Right atrium auricular region (tissue), 2 donors: ENCODE measurements around the gene NUBP2. TPM values are rescaled to one million over a fixed set of nuclear protein-coding genes. Genes with fewer than 3 reads are reported as not detected.

Experiments used
- DNase-seq: peaks from one replicate; pipeline ENCODE4 v3.0.0-alpha.2; 2019; ENCODE audit warnings: low spot score
- H3K27ac ChIP-seq, 2 donors: fragments of 200-600 bp; sonication (generic); 1 replicate in 1 of 2; 2 replicates in 1 of 2; pipeline ENCODE4 v1.5.1; 2016 to 2019
- H3K27me3 ChIP-seq, 2 donors: fragments of 200-600 bp; sonication (generic); one replicate each; pipeline versions ENCODE4 v1.5.1 to v1.6.0; 2017 to 2019
- H3K36me3 ChIP-seq: fragments of 200-600 bp; sonication (generic); one replicate; pipeline ENCODE4 v1.5.1; 2016
- H3K4me1 ChIP-seq, 2 donors: fragments of 200-600 bp; sonication (generic); one replicate each; pipeline versions ENCODE4 v1.5.1 to v1.6.0; 2017 to 2019
- H3K4me3 ChIP-seq, 2 donors: fragments of 200-600 bp; sonication (generic); 1 replicate in 1 of 2; 2 replicates in 1 of 2; pipeline ENCODE4 v1.5.1; 2017 to 2019; ENCODE audit warnings: mild to moderate bottlenecking in 1 of 2, moderate library complexity in 1 of 2
- H3K9me3 ChIP-seq, 2 donors: fragments of 200-600 bp; sonication (generic); one replicate each; pipeline ENCODE4 v1.5.1; 2019
- total RNA-seq, 2 donors: library from RNA; depleted of rRNA; stranded (reverse); fragments of >200 nt; gene quantifications; one replicate each; pipeline ENCODE4 v1.1.0, GENCODE V29; 2016
- TF ChIP-seq, protein P1 (sequence below), 2 donors: fragments of 200-600 bp; sonication (generic); IDR thresholded peaks; one replicate each; pipeline ENCODE4 v1.5.1; 2019; ENCODE audit warnings: antibody characterized with exemption in 2 of 2

The NUBP2 gene
- total RNA-seq, 2 donors from 2014 or later = 70.3 to 77.9 TPM

DNA sequence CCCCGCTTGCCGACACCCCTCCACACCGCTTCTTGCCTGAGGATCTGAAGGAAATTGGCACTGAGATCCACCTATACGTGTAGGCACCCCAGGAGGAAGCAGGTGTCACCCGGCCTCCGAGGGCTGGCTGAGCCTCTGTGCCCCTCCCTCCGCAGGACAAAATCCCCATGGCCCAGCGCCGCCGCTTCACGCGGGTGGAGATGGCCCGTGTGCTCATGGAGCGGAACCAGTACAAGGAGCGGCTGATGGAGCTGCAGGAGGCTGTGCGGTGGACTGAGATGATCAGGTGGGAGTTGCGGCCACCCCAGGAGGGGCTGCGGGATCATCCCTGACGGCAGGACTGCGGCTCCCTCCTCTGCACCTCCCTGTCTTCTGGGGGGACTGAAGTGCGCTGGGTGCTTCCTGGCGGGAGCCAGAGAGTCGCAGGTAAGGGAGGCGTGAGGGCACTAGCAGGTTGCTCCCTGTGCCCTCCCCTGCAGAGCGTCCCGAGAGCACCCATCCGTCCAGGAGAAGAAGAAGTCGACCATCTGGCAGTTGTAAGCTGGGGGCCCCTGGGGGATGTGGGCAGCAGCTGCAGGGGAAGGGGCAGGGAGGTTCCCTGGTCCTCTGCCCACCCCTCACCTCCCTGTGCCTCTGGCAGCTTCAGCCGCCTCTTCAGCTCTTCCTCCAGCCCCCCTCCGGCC lies 20.4 kb upstream of the NUBP2 start:
- Histone ChIP-seq H3K27ac (no peak overlapping the region), H3K4me3 (no peak overlapping the region), H3K9me3 (no peaks in the 10 kb centered on the region), H3K27me3 (no peaks in the 10 kb centered on the region), H3K4me1 (no peaks in the 10 kb centered on the region), H3K36me3 (peaks cover 89% of the 10 kb centered on the region)
- TF ChIP-seq, protein P1, sequence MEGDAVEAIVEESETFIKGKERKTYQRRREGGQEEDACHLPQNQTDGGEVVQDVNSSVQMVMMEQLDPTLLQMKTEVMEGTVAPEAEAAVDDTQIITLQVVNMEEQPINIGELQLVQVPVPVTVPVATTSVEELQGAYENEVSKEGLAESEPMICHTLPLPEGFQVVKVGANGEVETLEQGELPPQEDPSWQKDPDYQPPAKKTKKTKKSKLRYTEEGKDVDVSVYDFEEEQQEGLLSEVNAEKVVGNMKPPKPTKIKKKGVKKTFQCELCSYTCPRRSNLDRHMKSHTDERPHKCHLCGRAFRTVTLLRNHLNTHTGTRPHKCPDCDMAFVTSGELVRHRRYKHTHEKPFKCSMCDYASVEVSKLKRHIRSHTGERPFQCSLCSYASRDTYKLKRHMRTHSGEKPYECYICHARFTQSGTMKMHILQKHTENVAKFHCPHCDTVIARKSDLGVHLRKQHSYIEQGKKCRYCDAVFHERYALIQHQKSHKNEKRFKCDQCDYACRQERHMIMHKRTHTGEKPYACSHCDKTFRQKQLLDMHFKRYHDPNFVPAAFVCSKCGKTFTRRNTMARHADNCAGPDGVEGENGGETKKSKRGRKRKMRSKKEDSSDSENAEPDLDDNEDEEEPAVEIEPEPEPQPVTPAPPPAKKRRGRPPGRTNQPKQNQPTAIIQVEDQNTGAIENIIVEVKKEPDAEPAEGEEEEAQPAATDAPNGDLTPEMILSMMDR (IDR thresholded peaks at IDR 0.05) = no peak
- no peak for DNase-seq

DNA sequence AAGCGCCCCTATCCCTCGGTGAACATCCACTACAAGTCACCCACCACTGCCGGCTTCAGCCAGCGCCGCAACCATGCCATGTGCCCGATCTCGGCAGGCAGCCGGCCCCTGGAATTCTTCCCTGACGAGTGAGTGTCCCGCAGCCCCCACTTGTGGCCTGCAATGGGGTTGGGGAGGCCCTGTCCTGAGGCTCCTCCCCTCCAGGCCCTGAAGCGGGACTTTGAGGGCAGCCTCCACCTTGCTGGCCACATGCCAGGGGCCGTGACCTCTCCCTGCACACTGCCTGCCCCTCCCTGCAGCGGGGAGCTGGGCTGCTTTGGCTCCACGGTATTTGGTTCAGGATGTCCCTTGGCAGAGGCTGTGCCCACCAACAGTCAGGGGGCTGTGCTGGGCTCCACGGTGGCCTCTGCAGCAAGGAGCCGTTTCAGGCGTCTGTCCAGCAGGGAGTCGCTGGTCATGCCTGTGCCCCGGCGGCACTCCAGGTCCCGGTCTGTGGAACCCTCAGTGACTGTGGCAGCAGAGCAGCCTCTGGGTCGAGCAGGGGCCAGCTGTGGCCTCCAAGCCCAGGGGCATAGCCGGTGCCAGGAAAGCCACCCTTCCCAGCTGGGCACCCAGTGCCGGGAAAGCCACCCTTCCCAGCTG lies 19.8 kb upstream of the NUBP2 start:
- no peaks in the 10 kb centered on the region for H3K27me3 ChIP-seq
- H3K36me3 ChIP-seq = peaks cover 89% of the 10 kb centered on the region
- H3K4me3 ChIP-seq = no peak overlapping the region
- no peaks in the 10 kb centered on the region for H3K9me3 ChIP-seq
- TF ChIP-seq, protein P1 (IDR thresholded peaks at IDR 0.05) = no peak
- no peak for DNase-seq
- no peak overlapping the region for H3K27ac ChIP-seq
- H3K4me1 ChIP-seq = no peaks in the 10 kb centered on the region

DNA sequence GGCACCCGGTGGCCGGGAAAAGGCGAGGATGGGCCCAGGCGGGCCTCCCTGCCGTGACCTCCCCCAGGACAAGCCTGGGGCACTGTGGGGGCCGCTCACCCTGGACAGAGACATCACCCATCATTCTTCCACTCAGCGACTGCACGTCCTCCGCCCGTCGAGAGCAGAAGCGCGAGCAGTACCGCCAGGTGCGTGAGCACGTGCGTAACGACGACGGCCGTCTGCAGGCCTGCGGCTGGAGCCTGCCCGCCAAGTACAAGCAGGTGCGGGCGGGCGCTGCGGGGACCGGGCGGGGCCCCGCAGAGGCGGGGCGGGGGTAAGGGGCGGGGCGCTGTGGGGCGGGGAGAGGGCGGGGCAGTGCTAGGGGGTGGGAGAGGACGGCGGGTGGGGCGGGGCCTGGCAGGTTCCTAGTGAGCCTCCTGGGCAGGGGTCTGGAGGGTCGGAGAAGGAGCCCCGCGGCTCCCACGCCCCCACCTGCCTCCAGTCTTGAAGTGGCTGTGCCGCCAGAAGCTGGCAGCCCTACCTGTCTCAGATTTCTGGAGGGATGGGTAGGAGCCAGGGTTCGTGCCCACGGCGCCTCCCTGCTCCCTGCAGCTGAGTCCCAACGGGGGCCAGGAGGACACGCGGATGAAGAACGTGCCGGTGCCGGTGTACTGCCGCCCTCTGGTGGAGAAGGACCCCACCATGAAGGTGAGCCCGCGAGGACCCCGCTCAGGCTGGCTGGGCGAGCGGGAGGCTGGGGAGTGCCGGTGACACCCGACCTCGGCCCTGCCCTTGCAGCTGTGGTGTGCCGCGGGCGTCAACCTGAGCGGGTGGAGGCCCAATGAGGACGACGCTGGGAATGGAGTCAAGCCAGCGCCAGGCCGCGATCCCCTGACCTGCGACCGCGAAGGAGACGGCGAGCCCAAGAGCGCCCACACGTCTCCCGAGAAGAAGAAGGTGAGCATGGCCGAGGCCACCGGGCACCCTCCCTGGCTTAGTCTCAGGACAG lies 18.9 kb upstream of the NUBP2 start:
- Histone ChIP-seq H3K9me3 (no peaks in the 10 kb centered on the region), H3K4me1 (no peaks in the 10 kb centered on the region), H3K4me3 (no peak overlapping the region), H3K27ac (no peak overlapping the region), H3K36me3 (peaks cover 91% of the 10 kb centered on the region), H3K27me3 (no peaks in the 10 kb centered on the region)
- no peak for DNase-seq
- TF ChIP-seq, protein P1 (IDR thresholded peaks at IDR 0.05) = peak in 1 of 2 donors; percentile 46

DNA sequence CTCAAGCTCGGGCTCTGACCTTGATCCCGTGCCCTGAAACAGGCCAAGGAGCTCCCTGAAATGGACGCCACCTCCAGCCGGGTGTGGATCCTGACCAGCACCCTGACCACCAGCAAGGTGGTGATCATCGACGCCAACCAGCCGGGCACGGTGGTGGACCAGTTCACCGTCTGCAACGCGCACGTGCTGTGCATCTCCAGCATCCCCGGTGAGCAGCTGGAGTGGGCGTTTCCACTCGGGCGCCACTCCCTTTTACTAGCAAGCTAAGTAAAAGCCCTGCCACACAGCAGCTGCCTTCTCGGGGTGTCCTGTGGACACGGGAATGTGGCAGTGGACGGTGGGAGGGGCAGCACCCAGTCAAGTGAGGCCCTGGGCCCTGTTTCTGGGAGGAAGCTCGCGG lies 17.8 kb upstream of the NUBP2 start:
- Histone ChIP-seq H3K4me1 (peaks cover 0 to 3% of the 10 kb centered on the region in 2 donors), H3K36me3 (peaks cover 88% of the 10 kb centered on the region), H3K27ac (no peak overlapping the region), H3K4me3 (no peak overlapping the region), H3K27me3 (no peaks in the 10 kb centered on the region), H3K9me3 (no peaks in the 10 kb centered on the region)
- TF ChIP-seq, protein P1 (IDR thresholded peaks at IDR 0.05) = no peak
- DNase-seq = no peak

DNA sequence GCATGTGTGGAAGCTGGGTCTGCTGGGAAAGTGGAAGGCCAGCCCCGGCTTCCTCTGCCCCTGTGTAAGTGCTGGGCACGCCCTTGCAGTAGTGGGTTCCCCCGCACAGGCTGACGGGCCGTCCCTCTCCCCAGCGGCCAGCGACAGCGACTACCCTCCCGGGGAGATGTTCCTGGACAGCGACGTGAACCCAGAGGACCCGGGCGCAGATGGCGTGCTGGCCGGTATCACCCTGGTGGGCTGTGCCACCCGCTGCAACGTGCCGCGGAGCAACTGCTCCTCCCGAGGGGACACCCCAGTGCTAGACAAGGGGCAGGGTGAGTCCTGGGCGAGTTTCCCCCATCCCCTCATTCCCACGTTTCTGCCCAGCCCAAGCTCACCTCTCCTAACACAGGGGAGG lies 16.9 kb upstream of the NUBP2 start:
- TF ChIP-seq, protein P1 (IDR thresholded peaks at IDR 0.05) = no peak
- Histone ChIP-seq H3K9me3 (no peaks in the 10 kb centered on the region), H3K27ac (no peak overlapping the region), H3K27me3 (no peaks in the 10 kb centered on the region), H3K4me1 (peaks cover 0 to 12% of the 10 kb centered on the region in 2 donors), H3K36me3 (peaks cover 80% of the 10 kb centered on the region), H3K4me3 (no peak overlapping the region)
- DNase-seq = no peak
